GM12878 (cell line): Measurements from ENCODE around the gene CXADR. TPM values are rescaled to one million over a fixed set of nuclear protein-coding genes. Genes with fewer than 3 reads are reported as not detected.

Source experiments
- ATAC-seq: fragments of 200-7000 bp; cut with Tn5 transposase; 3 replicates; pipeline ENCODE4 v1.9.1; 2020; ENCODE audit warnings: mild to moderate bottlenecking, moderate library complexity
- BruUV-seq: library from RNA; stranded (reverse); fragments of 400-500 nt; replicated peaks from 2 replicates; lab custom pipeline; 2021; lab: Mats Ljungman, UMichigan
- CTCF ChIA-PET: fragments of 300-600 bp; sonication (Branson Sonifier 250); formaldehyde crosslinking; extraction: SDS; loops from one replicate; lab custom pipeline; 2021; ENCODE audit warnings: inconsistent platforms; lab: Yijun Ruan, JAX
- POLR2A ChIA-PET: fragments of 350-600 bp; formaldehyde crosslinking; extraction: SDS; loops from one replicate; lab custom pipeline; 2021; ENCODE audit warnings: inconsistent platforms; lab: Charles Lee
- RAD21 ChIA-PET: fragments of 300-600 bp; sonication (Branson Sonifier 250); formaldehyde crosslinking; loops from one replicate; lab custom pipeline; 2023; ENCODE audit warnings: antibody characterized with exemption; ENCODE audit not compliant: unreplicated experiment; lab: Charles Lee
- SMC1A ChIA-PET: fragments of 300-600 bp; sonication (Branson Sonifier 250); formaldehyde crosslinking; loops from one replicate; lab custom pipeline; 2023; ENCODE audit not compliant: unreplicated experiment, uncharacterized antibody; lab: Charles Lee
- DNase-seq: peaks from one replicate; pipeline ENCODE4 v3.0.0-alpha.2; 2011; ENCODE audit warnings: low read depth, low spot score
- FAIRE-seq: peaks from 3 replicates; lab custom pipeline; 2011; peaks lifted over from hg19 to GRCh38; lab: Jason Lieb, UNC
- H2AFZ ChIP-seq: 2 replicates; pipeline ENCODE4 v1.6.0; 2011; ENCODE audit warnings: low read depth, low read length, control low read depth; ENCODE audit not compliant: control insufficient read depth
- H3K27ac ChIP-seq: 2 replicates; pipeline ENCODE4 v1.5.1; 2011; ENCODE audit warnings: control low read depth; ENCODE audit not compliant: control insufficient read depth, insufficient read depth
- H3K27me3 ChIP-seq, 2 experiments: replicated peaks in 1 of 2; 2 replicates each; pipeline versions ENCODE4 v1.6.0 to v1.6.1; 2011; ENCODE audit warnings: low read length in 1 of 2; ENCODE audit not compliant: control insufficient read depth in 2 of 2, insufficient read depth in 2 of 2
- H3K36me3 ChIP-seq, 2 experiments: 2 replicates each; pipeline ENCODE4 v1.5.1; 2011; ENCODE audit warnings: low read length in 1 of 2; ENCODE audit not compliant: control insufficient read depth in 2 of 2, insufficient read depth in 2 of 2
- H3K4me1 ChIP-seq: 2 replicates; pipeline ENCODE4 v1.6.1; 2011; ENCODE audit warnings: mild to moderate bottlenecking, low read length, moderate library complexity, mixed read lengths; ENCODE audit not compliant: control insufficient read depth, insufficient read depth
- H3K4me2 ChIP-seq: 2 replicates; pipeline ENCODE4 v1.6.0; 2011; ENCODE audit warnings: control low read depth; ENCODE audit not compliant: control insufficient read depth, insufficient read depth
- H3K4me3 ChIP-seq: fragments of 200-600 bp; sonication (generic); 2 replicates; pipeline ENCODE4 v1.5.1; 2016
- H3K79me2 ChIP-seq: 2 replicates; pipeline ENCODE4 v1.6.0; 2011; ENCODE audit warnings: low read length; ENCODE audit not compliant: control insufficient read depth, insufficient read depth
- H3K9ac ChIP-seq: 2 replicates; pipeline ENCODE4 v1.8.0; 2011; ENCODE audit warnings: low read length, control low read depth, mixed read lengths; ENCODE audit not compliant: control insufficient read depth, insufficient read depth
- H3K9me3 ChIP-seq: replicated peaks from 3 replicates; pipeline ENCODE4 v1.5.1; 2011; ENCODE audit warnings: mild to moderate bottlenecking, low read length; ENCODE audit not compliant: control insufficient read depth, insufficient read depth
- H4K20me1 ChIP-seq: 2 replicates; pipeline ENCODE4 v1.6.0; 2011; ENCODE audit not compliant: control insufficient read depth, insufficient read depth
- BACH1 ChIP-seq: fragments of 450-650 bp; IDR thresholded peaks from 2 replicates; pipeline ENCODE4 v1.6.1; 2017; ENCODE audit warnings: mild to moderate bottlenecking, borderline replicate concordance
- FOXM1 ChIP-seq: IDR thresholded peaks from 2 replicates; pipeline ENCODE4 v1.6.1; 2012; ENCODE audit warnings: low read depth, mild to moderate bottlenecking, inconsistent platforms, low read length, moderate library complexity
- HCFC1 ChIP-seq: fragments of 150-350 bp; IDR thresholded peaks from 2 replicates; pipeline ENCODE4 v1.6.1; 2014; ENCODE audit warnings: low read length
- HSF1 ChIP-seq: fragments of 150-350 bp; IDR thresholded peaks from 2 replicates; pipeline ENCODE4 v1.6.1; 2014; ENCODE audit warnings: mild to moderate bottlenecking, low read depth, low read length
- MLLT1 ChIP-seq: fragments of 450-650 bp; IDR thresholded peaks from 2 replicates; pipeline ENCODE4 v1.6.1; 2016; ENCODE audit warnings: mild to moderate bottlenecking
- NR2F1 ChIP-seq: fragments of 450-650 bp; conservative IDR thresholded peaks from 2 replicates; pipeline ENCODE4 v1.6.1; 2017; ENCODE audit warnings: mild to moderate bottlenecking
- PBX3 ChIP-seq: IDR thresholded peaks from 2 replicates; pipeline ENCODE4 v1.6.1; 2011; ENCODE audit warnings: mild to moderate bottlenecking, low read depth, low read length, moderate library complexity; ENCODE audit not compliant: insufficient replicate concordance
- RB1 ChIP-seq: fragments of 450-650 bp; formaldehyde crosslinking; IDR thresholded peaks from 2 replicates; pipeline ENCODE4 v1.6.1; 2017; ENCODE audit warnings: mild to moderate bottlenecking, borderline replicate concordance
- whole genome bisulfite sequencing: methylation state at CpG from one replicate; pipeline ENCODE4 v1.1.6; 2016; ENCODE audit warnings: low lambda C conversion rate; ENCODE audit not compliant: insufficient replicate concordance, insufficient coverage; ENCODE audit errors: missing lambda C conversion rate; 5-methylcytosine and 5-hydroxymethylcytosine counted together
- in situ Hi-C: fragments of 300-500 bp; cut with MboI; formaldehyde crosslinking; loops from 9 replicates; pipeline ENCODE4 v1.14.3; 2018; ENCODE audit warnings: mixed read lengths
- intact Hi-C: fragments of 100-400 bp; cut with micrococcal nuclease; formaldehyde crosslinking; loops from one replicate; pipeline ENCODE4 v1.14.2; 2022; ENCODE audit not compliant: unreplicated experiment
- polyA plus RNA-seq, 11 experiments: library from polyadenylated mRNA; depleted of rRNA in 4 of 11; unstranded in 6 of 11; stranded (reverse) in 5 of 11; fragments of >200 nt; fragmentation: Nextera tagmentation in 4 of 11; fragmentation: Illumina TruSeq in 1 of 11; extraction: Ambion mirVana in 4 of 11; extraction: Trizol in 1 of 11; gene quantifications; 1 replicate in 1 of 11; 2 replicates in 10 of 11; pipeline versions ENCODE4 v1.2.1 to v1.2.3, GENCODE V29; 2011 to 2016; ENCODE audit warnings: inconsistent platforms in 2 of 11, missing spikeins in 2 of 11, low read depth in 1 of 11
- total RNA-seq, 4 experiments: library from RNA; depleted of rRNA in 3 of 4; stranded (reverse); fragments of >200 nt in 3 of 4; fragmentation: Illumina TruSeq in 1 of 4; extraction: Trizol in 1 of 4; gene quantifications; 2 replicates each; pipeline versions ENCODE4 v1.2.1 to v1.2.3, GENCODE V29; 2013 to 2021

Gene CXADR
- total and polyA plus RNA-seq, 10 of the 15 experiments (the other 5 are each of a cell fraction or from before 2014, with no cell fraction given) = 0.01 to 0.64 (median 0.13) TPM

GRCh38 chr21:17622018-17622417, 109.2 kb downstream of the CXADR start:
- WGBS = 14% methylated on average over 2 of the region's 2 CpGs
- CTCF ChIA-PET = interaction anchor here (1.2 to 2.3 kb wide), 2 partner anchors 8 to 303 kb away, joined by 3 to 7 read pairs; no protein-coding TSS in a partner anchor

More at GRCh38 chr21:17622018-17622417, 109.2 kb downstream of the CXADR start:
- H3K79me2 ChIP-seq = no peaks in the 10 kb centered on the region
- BruUV-seq = no TSS peak
- SMC1A ChIA-PET = interaction anchor here (0.7 to 1.4 kb wide), 2 partner anchors 13 to 44 kb away, joined by 3 read pairs; no protein-coding TSS in a partner anchor
- no peak overlapping the region for H2AFZ ChIP-seq
- no peak overlapping the region for H3K27ac ChIP-seq
- TF ChIP-seq FOXM1 (no peak), HCFC1 (no peak), MLLT1 (no peak), RB1 (no peak), BACH1 (no peak), PBX3 (no peak), HSF1 (no peak), NR2F1 (no peak)
- no peaks in the 10 kb centered on the region; a peak in 1 of 4 replicates for H3K27me3 ChIP-seq
- ATAC-seq = no peak
- no peak for FAIRE-seq
- H3K4me1 ChIP-seq = no peaks in the 10 kb centered on the region
- H3K36me3 ChIP-seq = no peaks in the 10 kb centered on the region
- DNase-seq = no peak
- RAD21 ChIA-PET = no interaction called here
- H3K4me3 ChIP-seq = no peak overlapping the region
- H3K9ac ChIP-seq = no peak overlapping the region
- H3K9me3 ChIP-seq = no peaks in the 10 kb centered on the region
- H4K20me1 ChIP-seq = no peaks in the 10 kb centered on the region
- H3K4me2 ChIP-seq = no peak overlapping the region
- POLR2A ChIA-PET = no interaction called here
- intact Hi-C loops (no loop called here), in situ Hi-C loops (loop anchor here (25.0 kb wide), 1 partner anchor 1885 kb away; the partner anchor contains the start of gene USP25)
